ENCODE results near the gene WHAMM.
"Not testable (repeated sequence)": the region's sequence is repeated elsewhere in the genome, so short reads cannot be mapped to it uniquely, and the experiment has no call there.

The WHAMM gene

GRCh38 chr15:82862886-82863285 is 53.5 kb downstream of the WHAMM start:
- no peak for DNase-seq (ENCODE audit: low read depth in 1 of 2, low spot score in 1 of 2)

GRCh38 chr15:82864967-82865366 is 55.5 kb downstream of the WHAMM start:
- no peak for DNase-seq (ENCODE audit: low read depth in 1 of 2, low spot score in 1 of 2)

GRCh38 chr15:82865581-82865980 is 56.2 kb downstream of the WHAMM start:
- not testable (repeated sequence) for DNase-seq (ENCODE audit: low read depth in 1 of 2, low spot score in 1 of 2)

- DNase-seq (ENCODE audit: low read depth in 1 of 2, low spot score in 1 of 2), result not testable (repeated sequence)
Measured at GRCh38 chr15:82865981-82866380, 56.6 kb downstream of the WHAMM start.

GRCh38 chr15:82870727-82871320 is 61.4 kb downstream of the WHAMM start:
- no peak for DNase-seq (ENCODE audit: low read depth in 1 of 2, low spot score in 1 of 2)

GRCh38 chr15:82871358-82871757 is 61.9 kb downstream of the WHAMM start:
- DNase-seq (ENCODE audit: low read depth in 1 of 2, low spot score in 1 of 2), result no peak

GRCh38 chr15:82871832-82872484 is 62.5 kb downstream of the WHAMM start:
- DNase-seq (ENCODE audit: low read depth in 1 of 2, low spot score in 1 of 2), result no peak

DNA sequence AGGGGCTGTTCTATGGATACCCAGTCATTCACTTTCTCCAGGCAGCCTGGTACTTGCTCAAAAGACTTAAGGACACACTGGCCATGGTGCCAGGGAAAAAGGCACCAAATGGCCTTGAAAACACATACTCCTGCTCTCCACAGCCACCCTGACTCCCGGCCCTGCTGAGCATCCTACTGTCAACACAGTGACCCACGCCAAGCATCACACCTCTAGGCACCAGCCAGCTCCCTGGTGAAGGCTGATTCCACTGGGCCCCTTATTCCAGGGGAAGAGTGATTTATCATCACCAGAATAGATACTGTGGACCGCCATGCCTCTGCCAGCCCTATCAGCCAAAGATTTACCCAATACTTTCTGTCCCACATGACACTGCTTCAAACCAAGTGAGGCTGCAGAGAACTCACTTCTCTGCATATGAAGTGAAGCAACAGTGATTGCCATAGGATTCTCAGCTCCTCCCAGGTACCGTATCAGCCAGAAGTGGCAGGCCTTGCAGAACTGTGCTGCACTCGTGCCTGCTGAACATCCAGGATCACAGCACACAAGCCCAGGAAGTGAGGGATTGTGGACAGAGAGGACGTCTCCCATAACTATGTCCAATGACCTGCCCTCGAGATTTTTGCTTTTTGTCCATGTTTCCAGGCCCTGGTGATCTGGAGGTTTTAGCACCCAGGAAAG is 63.7 kb downstream of the WHAMM start:
- no peak for DNase-seq (ENCODE audit: low read depth in 1 of 2, low spot score in 1 of 2)

- no peak for DNase-seq (ENCODE audit: low read depth in 1 of 2, low spot score in 1 of 2)
Measured at GRCh38 chr15:82874267-82874666, 64.8 kb downstream of the WHAMM start.

- DNase-seq (ENCODE audit: low read depth in 1 of 2, low spot score in 1 of 2), result no peak
Measured at GRCh38 chr15:82874961-82875360, 65.5 kb downstream of the WHAMM start.

- no peak for DNase-seq (ENCODE audit: low read depth in 1 of 2, low spot score in 1 of 2)
Measured at GRCh38 chr15:82875411-82876003, 66.1 kb downstream of the WHAMM start.

DNA sequence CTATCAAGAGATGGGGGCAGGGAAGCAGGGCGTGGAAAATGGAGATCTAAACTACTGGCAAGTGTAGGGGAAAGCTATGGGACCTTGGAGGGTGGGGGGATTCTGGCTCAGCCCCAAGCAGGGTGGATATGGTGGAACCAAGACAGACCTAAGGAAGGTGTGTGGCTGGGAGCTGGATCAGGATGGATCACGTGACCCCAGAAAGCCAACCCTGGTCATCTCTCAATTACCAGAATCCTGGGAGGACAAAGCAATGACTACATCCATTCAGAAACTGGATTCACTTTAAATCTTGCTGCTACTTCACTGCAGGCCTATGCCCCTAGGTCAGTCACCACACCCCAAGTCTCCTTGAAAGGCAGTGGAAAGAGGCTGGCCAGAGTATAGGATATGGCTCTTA is 68.4 kb downstream of the WHAMM start:
- DNase-seq (ENCODE audit: low read depth in 1 of 2, low spot score in 1 of 2), result no peak

DNA sequence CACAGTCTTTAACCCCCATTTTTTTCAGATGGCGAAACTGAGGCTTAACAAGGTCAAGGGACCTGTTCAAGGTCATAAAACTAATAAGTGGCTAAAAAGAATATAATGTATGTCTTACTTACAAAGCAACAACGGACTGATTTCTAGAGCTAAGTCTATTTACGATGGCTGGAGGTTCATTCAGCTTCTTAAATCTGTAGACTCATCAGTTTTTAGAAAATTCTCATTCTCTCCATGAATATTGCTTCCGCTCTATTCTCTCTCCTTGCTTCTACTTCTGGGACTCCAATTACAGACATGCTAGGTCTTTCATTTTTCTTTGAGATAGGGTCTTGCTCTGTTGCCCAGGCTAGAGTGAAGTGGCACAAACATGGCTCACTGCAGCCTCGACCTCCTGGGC is 68.9 kb downstream of the WHAMM start:
- DNase-seq (ENCODE audit: low read depth in 1 of 2, low spot score in 1 of 2), result no peak

DNA sequence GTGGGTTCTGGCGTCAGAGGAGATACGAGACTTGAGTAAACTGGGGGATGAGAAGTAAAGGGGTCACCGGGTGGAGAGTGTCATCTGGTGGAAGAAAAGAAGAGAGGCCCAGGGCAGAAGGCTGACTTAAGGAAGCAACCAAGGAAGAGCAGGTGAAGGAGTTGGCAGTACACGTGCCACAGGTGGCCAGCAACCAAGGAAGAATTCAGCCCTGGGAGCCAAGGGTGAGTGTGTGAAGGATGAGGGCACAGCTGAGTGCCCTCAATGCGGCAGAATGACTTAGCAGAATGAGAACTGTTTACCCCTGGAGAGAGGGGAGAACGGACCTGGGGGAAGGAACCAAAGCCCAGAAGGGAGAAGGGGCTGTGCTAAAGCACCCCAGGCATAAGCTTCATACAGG is 71.3 kb downstream of the WHAMM start:
- DNase-seq (ENCODE audit: low read depth in 1 of 2, low spot score in 1 of 2), result no peak

- no peak for DNase-seq (ENCODE audit: low read depth in 1 of 2, low spot score in 1 of 2)
Measured at GRCh38 chr15:82881747-82882146, 72.3 kb downstream of the WHAMM start.

DNA sequence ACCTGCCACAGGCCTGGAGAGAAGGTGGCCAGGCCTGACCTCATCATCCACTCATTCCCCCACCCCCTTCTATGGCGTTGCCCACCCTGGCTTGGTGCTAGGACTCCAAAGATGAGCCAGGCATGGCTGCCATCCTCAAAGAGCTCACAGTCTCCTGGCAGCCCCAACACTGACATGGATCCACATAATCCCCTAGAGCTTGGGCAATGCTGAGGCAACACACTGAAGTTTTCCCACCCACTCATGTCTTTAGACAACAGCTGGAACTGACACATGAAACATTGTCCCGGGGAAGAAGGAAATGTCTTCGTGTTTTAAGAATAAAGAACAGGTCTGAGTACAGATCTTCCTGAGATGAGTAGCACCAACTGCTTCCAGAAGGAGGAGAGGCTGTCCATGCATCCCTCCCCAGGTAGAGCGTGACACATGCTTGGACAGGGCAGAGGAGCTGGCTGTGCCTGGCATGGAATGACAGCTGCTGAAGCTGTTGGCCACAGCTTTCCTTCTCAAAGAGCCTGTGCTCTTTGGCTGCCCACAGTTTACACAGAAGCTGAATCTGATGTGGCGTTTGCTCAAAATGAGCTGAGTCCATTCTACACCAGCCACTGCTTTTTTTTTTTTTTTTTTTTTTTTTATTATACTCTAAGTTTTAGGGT is 73.0 kb downstream of the WHAMM start:
- DNase-seq (ENCODE audit: low read depth in 1 of 2, low spot score in 1 of 2), result no peak
